Measurements from ENCODE around the gene ATP8A2.

DNA sequence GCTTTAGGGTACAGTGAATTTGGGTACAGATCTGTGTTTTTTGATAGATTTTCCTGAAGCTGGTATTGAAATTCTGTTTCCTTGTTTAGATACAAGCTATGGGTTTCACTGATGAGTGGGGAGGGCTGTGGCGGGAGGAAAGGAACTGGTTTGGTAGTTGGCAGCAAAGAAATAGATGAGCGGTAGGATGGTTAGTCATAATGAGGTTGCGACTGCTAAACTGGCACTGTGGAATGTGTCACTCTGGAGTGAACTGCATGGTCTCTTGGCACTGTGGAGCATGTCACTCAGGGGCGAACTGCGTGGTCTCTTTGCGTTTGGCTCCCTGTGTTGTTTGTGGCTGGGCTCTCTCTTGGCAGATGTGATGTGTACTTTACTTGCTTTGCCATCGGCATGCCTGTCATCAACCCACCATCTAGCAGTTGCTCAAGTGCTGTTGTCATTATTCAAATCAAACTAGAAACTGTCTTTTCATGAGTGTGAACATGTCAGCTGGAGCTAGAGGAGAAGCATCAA is 82.1 kb downstream of the ATP8A2 start:
- TF ChIP-seq, protein P1, sequence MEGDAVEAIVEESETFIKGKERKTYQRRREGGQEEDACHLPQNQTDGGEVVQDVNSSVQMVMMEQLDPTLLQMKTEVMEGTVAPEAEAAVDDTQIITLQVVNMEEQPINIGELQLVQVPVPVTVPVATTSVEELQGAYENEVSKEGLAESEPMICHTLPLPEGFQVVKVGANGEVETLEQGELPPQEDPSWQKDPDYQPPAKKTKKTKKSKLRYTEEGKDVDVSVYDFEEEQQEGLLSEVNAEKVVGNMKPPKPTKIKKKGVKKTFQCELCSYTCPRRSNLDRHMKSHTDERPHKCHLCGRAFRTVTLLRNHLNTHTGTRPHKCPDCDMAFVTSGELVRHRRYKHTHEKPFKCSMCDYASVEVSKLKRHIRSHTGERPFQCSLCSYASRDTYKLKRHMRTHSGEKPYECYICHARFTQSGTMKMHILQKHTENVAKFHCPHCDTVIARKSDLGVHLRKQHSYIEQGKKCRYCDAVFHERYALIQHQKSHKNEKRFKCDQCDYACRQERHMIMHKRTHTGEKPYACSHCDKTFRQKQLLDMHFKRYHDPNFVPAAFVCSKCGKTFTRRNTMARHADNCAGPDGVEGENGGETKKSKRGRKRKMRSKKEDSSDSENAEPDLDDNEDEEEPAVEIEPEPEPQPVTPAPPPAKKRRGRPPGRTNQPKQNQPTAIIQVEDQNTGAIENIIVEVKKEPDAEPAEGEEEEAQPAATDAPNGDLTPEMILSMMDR (IDR thresholded peaks at IDR 0.05): no peak
- no peak for TF ChIP-seq POLR2A (IDR thresholded peaks at IDR 0.05)

Data from right lobe of liver (tissue), 4 donors.